IMR-90 (cell line): ENCODE measurements around the gene HDAC10. TPM values are rescaled to one million over a fixed set of nuclear protein-coding genes. Genes with fewer than 3 reads are reported as not detected.

Source experiments
- ATAC-seq: fragments of 200-7000 bp; cut with Tn5 transposase; 2 replicates; pipeline ENCODE4 v1.9.1; 2020; ENCODE audit warnings: low read depth, mild to moderate bottlenecking, moderate library complexity
- BruUV-seq: library from RNA; stranded (reverse); fragments of 400-500 nt; replicated peaks from 2 replicates; lab custom pipeline; 2021; lab: Mats Ljungman, UMichigan
- CTCF ChIA-PET: fragments of 300-600 bp; formaldehyde crosslinking; extraction: SDS; loops from one replicate; lab custom pipeline; 2021; ENCODE audit warnings: antibody characterized with exemption; lab: Yijun Ruan, JAX
- POLR2A ChIA-PET: fragments of 300-600 bp; sonication (Branson Sonifier 250); formaldehyde crosslinking; loops from one replicate; lab custom pipeline; 2022; ENCODE audit warnings: antibody characterized with exemption; ENCODE audit not compliant: unreplicated experiment; lab: Charles Lee
- DNase-seq: peaks from one replicate; pipeline ENCODE4 v3.0.0; 2013
- H2AFZ ChIP-seq: replicated peaks from 2 replicates; pipeline ENCODE3; 2013; ENCODE audit warnings: low read length, mild to moderate bottlenecking; ENCODE audit not compliant: poor library complexity
- H2AK5ac ChIP-seq: 2 replicates; pipeline ENCODE4 v1.6.1; 2013; ENCODE audit warnings: low read depth, low read length, inconsistent platforms
- H2AK9ac ChIP-seq: replicated peaks from 2 replicates; pipeline ENCODE3; 2013; ENCODE audit warnings: mild to moderate bottlenecking, low read depth, low read length, moderate library complexity; ENCODE audit not compliant: poor library complexity
- H2BK120ac ChIP-seq: 2 replicates; pipeline ENCODE4 v1.6.1; 2013; ENCODE audit warnings: low read depth, low read length, inconsistent platforms
- H2BK15ac ChIP-seq: 3 replicates; pipeline ENCODE4 v1.6.1; 2013; ENCODE audit warnings: low read depth, low read length, inconsistent platforms
- H2BK20ac ChIP-seq: 2 replicates; pipeline ENCODE4 v1.6.1; 2013; ENCODE audit warnings: low read depth, mild to moderate bottlenecking, inconsistent platforms, low read length, moderate library complexity
- H2BK5ac ChIP-seq: 2 replicates; pipeline ENCODE4 v1.6.1; 2013; ENCODE audit warnings: mild to moderate bottlenecking, low read depth, low read length, inconsistent platforms; ENCODE audit not compliant: poor library complexity, severe bottlenecking
- H3K14ac ChIP-seq: replicated peaks from 2 replicates; pipeline ENCODE4 v1.6.1; 2013; ENCODE audit warnings: low read depth, low read length, inconsistent platforms
- H3K18ac ChIP-seq: 2 replicates; pipeline ENCODE4 v1.6.1; 2013; ENCODE audit warnings: low read depth, low read length, control low read depth
- H3K23ac ChIP-seq: 2 replicates; pipeline ENCODE4 v1.6.1; 2013; ENCODE audit warnings: low read depth, low read length, inconsistent platforms
- H3K27ac ChIP-seq: 2 replicates; pipeline ENCODE4 v1.5.1; 2013; ENCODE audit warnings: mild to moderate bottlenecking, control low read depth, low read length; ENCODE audit not compliant: insufficient read depth
- H3K27me3 ChIP-seq: 2 replicates; pipeline ENCODE4 v1.6.1; 2013; ENCODE audit warnings: low read length; ENCODE audit not compliant: control insufficient read depth, insufficient read depth
- H3K36me3 ChIP-seq: 2 replicates; pipeline ENCODE4 v1.6.1; 2013; ENCODE audit warnings: low read length, mixed read lengths; ENCODE audit not compliant: control insufficient read depth, insufficient read depth
- H3K4ac ChIP-seq: 2 replicates; pipeline ENCODE4 v1.6.1; 2013; ENCODE audit warnings: low read depth, low read length, inconsistent platforms
- H3K4me1 ChIP-seq: 2 replicates; pipeline ENCODE4 v1.6.1; 2013; ENCODE audit warnings: low read length, mixed read lengths; ENCODE audit not compliant: control insufficient read depth, insufficient read depth
- H3K4me2 ChIP-seq: 2 replicates; pipeline ENCODE4 v1.6.1; 2013; ENCODE audit warnings: low read depth, mild to moderate bottlenecking, control low read depth, low read length, moderate library complexity
- H3K4me3 ChIP-seq: 2 replicates; pipeline ENCODE4 v1.5.1; 2013; ENCODE audit warnings: low read depth, mild to moderate bottlenecking, control low read depth, low read length, moderate library complexity; ENCODE audit not compliant: insufficient read depth
- H3K56ac ChIP-seq: 2 replicates; pipeline ENCODE4 v1.6.1; 2013; ENCODE audit warnings: low read length, inconsistent platforms; ENCODE audit not compliant: insufficient read depth; ENCODE audit errors: extremely low read depth
- H3K79me1 ChIP-seq, 2 experiments: 2 replicates each; pipeline ENCODE4 v1.6.1; 2013; ENCODE audit warnings: low read length in 2 of 2, inconsistent platforms in 1 of 2, low read depth in 1 of 2
- H3K9ac ChIP-seq: 2 replicates; pipeline ENCODE4 v1.6.1; 2013; ENCODE audit warnings: low read depth, low read length, control low read depth
- H3K9me1 ChIP-seq: 2 replicates; pipeline ENCODE4 v1.6.1; 2013; ENCODE audit warnings: low read length, inconsistent platforms; ENCODE audit not compliant: insufficient read depth
- H3K9me3 ChIP-seq: 2 replicates; pipeline ENCODE4 v1.6.1; 2013; ENCODE audit warnings: low read length; ENCODE audit not compliant: control insufficient read depth, insufficient read depth
- H4K20me1 ChIP-seq: 2 replicates; pipeline ENCODE4 v1.6.1; 2013; ENCODE audit warnings: low read length, inconsistent platforms; ENCODE audit not compliant: insufficient read depth
- H4K5ac ChIP-seq: 2 replicates; pipeline ENCODE4 v1.6.1; 2013; ENCODE audit warnings: mild to moderate bottlenecking, low read depth, low read length, control low read depth
- H4K8ac ChIP-seq, 2 experiments: 2 replicates each; pipeline ENCODE4 v1.6.1; 2013; ENCODE audit warnings: low read depth in 2 of 2, low read length in 2 of 2, control low read depth in 1 of 2, inconsistent platforms in 1 of 2
- H4K91ac ChIP-seq: 2 replicates; pipeline ENCODE4 v1.6.1; 2013; ENCODE audit warnings: low read depth, low read length, inconsistent platforms; ENCODE audit not compliant: insufficient read depth
- BHLHE40 ChIP-seq: fragments of 150-350 bp; IDR thresholded peaks from 2 replicates; pipeline ENCODE4 v1.6.1; 2016; ENCODE audit warnings: mild to moderate bottlenecking, low read depth, low read length
- CEBPB ChIP-seq: IDR thresholded peaks from 2 replicates; pipeline ENCODE4 v1.6.1; 2012; ENCODE audit warnings: low read depth, low read length, improper control_type of control experiment
- FOS ChIP-seq: fragments of 150-350 bp; IDR thresholded peaks from 2 replicates; pipeline ENCODE4 v1.6.1; 2016; ENCODE audit warnings: low read depth, low read length
- MAFK ChIP-seq: IDR thresholded peaks from 2 replicates; pipeline ENCODE4 v1.6.1; 2012; ENCODE audit warnings: low read depth, low read length, improper control_type of control experiment
- MAZ ChIP-seq: IDR thresholded peaks from 2 replicates; pipeline ENCODE4 v1.6.1; 2012; ENCODE audit warnings: low read depth, mild to moderate bottlenecking, low read length, improper control_type of control experiment, moderate library complexity, borderline replicate concordance
- MXI1 ChIP-seq: IDR thresholded peaks from 2 replicates; pipeline ENCODE4 v1.6.1; 2012; ENCODE audit warnings: low read depth, mild to moderate bottlenecking, low read length, moderate library complexity, borderline replicate concordance
- NFE2L2 ChIP-seq: fragments of 150-350 bp; IDR thresholded peaks from 2 replicates; pipeline ENCODE4 v1.6.1; 2016; ENCODE audit warnings: low read depth, mild to moderate bottlenecking, low read length
- POLR2A ChIP-seq: IDR thresholded peaks from 2 replicates; pipeline ENCODE4 v1.6.1; 2012; ENCODE audit warnings: mild to moderate bottlenecking, low read depth, low read length
- RAD21 ChIP-seq: IDR thresholded peaks from 2 replicates; pipeline ENCODE4 v1.6.1; 2012; ENCODE audit warnings: low read length, improper control_type of control experiment
- SMC3 ChIP-seq: fragments of 150-350 bp; IDR thresholded peaks from 2 replicates; pipeline ENCODE4 v1.6.1; 2016; ENCODE audit warnings: low read depth, mild to moderate bottlenecking, antibody characterized with exemption, low read length, moderate library complexity
- WGBS, 2 experiments: methylation state at CpG; one replicate each; pipeline versions ENCODE4 v1.1.5 to v1.1.7; 2013; ENCODE audit warnings: missing lambda C conversion rate in 2 of 2; ENCODE audit not compliant: insufficient read length in 1 of 2; ENCODE audit errors: extremely low coverage in 2 of 2; 5-methylcytosine and 5-hydroxymethylcytosine counted together
- dilution Hi-C: fragments of 300-500 bp; cut with HindIII; formaldehyde crosslinking; loops from one replicate; pipeline ENCODE4 v1.14.3; 2018; ENCODE audit warnings: low sequenced_read_pairs; ENCODE audit not compliant: unreplicated experiment
- in situ Hi-C: fragments of 300-500 bp; cut with MboI; formaldehyde crosslinking; loops from 3 replicates; pipeline ENCODE4 v1.14.3; 2019; ENCODE audit warnings: low sequenced_read_pairs, inconsistent platforms, mixed read lengths
- intact Hi-C: fragments of 100-400 bp; cut with micrococcal nuclease; formaldehyde crosslinking; loops from 2 replicates; pipeline ENCODE4 v1.10.0; 2022
- polyA plus RNA-seq, 3 experiments: library from polyadenylated mRNA; depleted of rRNA; stranded (reverse); fragments of >200 nt; gene quantifications; 2 replicates each; pipeline ENCODE4 v1.2.3, GENCODE V29; 2012; ENCODE audit warnings: low replicate concordance in 1 of 3
- total RNA-seq: library from RNA; depleted of rRNA; stranded (reverse); fragments of >200 nt; gene quantifications from 2 replicates; pipeline ENCODE4 v1.2.3, GENCODE V29; 2012
- TF ChIP-seq, protein P1 (sequence below): conservative IDR thresholded peaks from 2 replicates; pipeline ENCODE4 v1.5.1; 2012; ENCODE audit warnings: mild to moderate bottlenecking, low read depth, low read length, improper control_type of control experiment
- TF ChIP-seq, protein P2 (sequence below): fragments of 150-350 bp; IDR thresholded peaks from 2 replicates; pipeline ENCODE4 v1.6.1; 2017; ENCODE audit warnings: mild to moderate bottlenecking, antibody characterized with exemption, low read length, low read depth
- TF ChIP-seq, protein P3 (sequence below): fragments of 150-350 bp; IDR thresholded peaks from 2 replicates; pipeline ENCODE4 v1.6.1; 2016; ENCODE audit warnings: low read depth, mild to moderate bottlenecking, low read length, moderate library complexity, borderline replicate concordance

The HDAC10 gene
- total and polyA plus RNA-seq, 2 of the 4 experiments (the other 2 are of a cell fraction), result 3.9 to 35.7 TPM

DNA sequence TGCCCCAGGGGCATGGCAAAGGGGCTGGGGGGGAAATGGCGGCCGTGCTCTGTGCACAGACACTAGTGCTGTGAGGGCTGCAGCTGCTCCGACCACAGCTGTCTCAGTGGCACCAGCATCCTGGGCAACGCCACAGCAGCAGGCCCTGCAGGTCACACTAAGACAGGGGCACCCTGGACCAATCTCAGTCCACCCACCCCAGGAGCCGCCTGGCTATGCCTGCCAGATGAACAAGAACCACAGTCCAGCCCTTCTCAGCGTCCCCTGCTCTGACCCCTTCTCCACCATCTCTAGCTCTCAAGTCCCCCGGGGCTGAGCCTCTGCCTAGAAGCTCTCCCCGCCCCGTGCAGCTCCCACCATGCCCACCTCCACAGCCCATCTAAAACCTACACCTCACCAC is 22.7 kb downstream of the HDAC10 start:
- H3K4me3 ChIP-seq, result no peak overlapping the region
- dilution Hi-C loops, result no loop called here

More for the DNA sequence above, 22.7 kb downstream of the HDAC10 start:
- no peak for TF ChIP-seq SMC3
- TF ChIP-seq, protein P1, sequence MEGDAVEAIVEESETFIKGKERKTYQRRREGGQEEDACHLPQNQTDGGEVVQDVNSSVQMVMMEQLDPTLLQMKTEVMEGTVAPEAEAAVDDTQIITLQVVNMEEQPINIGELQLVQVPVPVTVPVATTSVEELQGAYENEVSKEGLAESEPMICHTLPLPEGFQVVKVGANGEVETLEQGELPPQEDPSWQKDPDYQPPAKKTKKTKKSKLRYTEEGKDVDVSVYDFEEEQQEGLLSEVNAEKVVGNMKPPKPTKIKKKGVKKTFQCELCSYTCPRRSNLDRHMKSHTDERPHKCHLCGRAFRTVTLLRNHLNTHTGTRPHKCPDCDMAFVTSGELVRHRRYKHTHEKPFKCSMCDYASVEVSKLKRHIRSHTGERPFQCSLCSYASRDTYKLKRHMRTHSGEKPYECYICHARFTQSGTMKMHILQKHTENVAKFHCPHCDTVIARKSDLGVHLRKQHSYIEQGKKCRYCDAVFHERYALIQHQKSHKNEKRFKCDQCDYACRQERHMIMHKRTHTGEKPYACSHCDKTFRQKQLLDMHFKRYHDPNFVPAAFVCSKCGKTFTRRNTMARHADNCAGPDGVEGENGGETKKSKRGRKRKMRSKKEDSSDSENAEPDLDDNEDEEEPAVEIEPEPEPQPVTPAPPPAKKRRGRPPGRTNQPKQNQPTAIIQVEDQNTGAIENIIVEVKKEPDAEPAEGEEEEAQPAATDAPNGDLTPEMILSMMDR, result no peak
- TF ChIP-seq MXI1, result no peak
- TF ChIP-seq MAFK, result no peak
- TF ChIP-seq MAZ, result no peak
- TF ChIP-seq, protein P2, sequence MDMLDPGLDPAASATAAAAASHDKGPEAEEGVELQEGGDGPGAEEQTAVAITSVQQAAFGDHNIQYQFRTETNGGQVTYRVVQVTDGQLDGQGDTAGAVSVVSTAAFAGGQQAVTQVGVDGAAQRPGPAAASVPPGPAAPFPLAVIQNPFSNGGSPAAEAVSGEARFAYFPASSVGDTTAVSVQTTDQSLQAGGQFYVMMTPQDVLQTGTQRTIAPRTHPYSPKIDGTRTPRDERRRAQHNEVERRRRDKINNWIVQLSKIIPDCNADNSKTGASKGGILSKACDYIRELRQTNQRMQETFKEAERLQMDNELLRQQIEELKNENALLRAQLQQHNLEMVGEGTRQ, result no peak
- TF ChIP-seq NFE2L2, result no peak
- TF ChIP-seq RAD21, result no peak
- no peak for TF ChIP-seq CEBPB
- no peak for TF ChIP-seq FOS
- no peak for TF ChIP-seq POLR2A
- TF ChIP-seq, protein P3, sequence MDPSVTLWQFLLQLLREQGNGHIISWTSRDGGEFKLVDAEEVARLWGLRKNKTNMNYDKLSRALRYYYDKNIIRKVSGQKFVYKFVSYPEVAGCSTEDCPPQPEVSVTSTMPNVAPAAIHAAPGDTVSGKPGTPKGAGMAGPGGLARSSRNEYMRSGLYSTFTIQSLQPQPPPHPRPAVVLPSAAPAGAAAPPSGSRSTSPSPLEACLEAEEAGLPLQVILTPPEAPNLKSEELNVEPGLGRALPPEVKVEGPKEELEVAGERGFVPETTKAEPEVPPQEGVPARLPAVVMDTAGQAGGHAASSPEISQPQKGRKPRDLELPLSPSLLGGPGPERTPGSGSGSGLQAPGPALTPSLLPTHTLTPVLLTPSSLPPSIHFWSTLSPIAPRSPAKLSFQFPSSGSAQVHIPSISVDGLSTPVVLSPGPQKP, result no peak
- TF ChIP-seq BHLHE40, result no peak
- H3K27me3 ChIP-seq, result no peaks in the 10 kb centered on the region
- no peaks in the 10 kb centered on the region for H3K4me1 ChIP-seq
- CTCF ChIA-PET, result interaction anchor here (1.6 kb wide), 1 partner anchor 12 kb away, joined by 4 read pairs; no protein-coding TSS in a partner anchor
- no peak overlapping the region for H3K9ac ChIP-seq
- ATAC-seq, result no peak
- peaks cover 52% of the 10 kb centered on the region for H3K36me3 ChIP-seq
- POLR2A ChIA-PET, result no interaction called here
- H3K9me3 ChIP-seq, result no peaks in the 10 kb centered on the region
- H3K79me1 ChIP-seq, result peaks cover 0 to 19% of the 10 kb centered on the region in 2 experiments; a peak in 2 of 4 replicates
- peaks cover under 1% of the 10 kb centered on the region; the same call in 1 of the 2 replicates for H4K20me1 ChIP-seq
- H2BK15ac ChIP-seq, result no peak overlapping the region
- H3K4me2 ChIP-seq, result no peak overlapping the region
- no peak overlapping the region for H2AFZ ChIP-seq
- no peaks in the 10 kb centered on the region for H3K9me1 ChIP-seq
- in situ Hi-C loops (no loop called here), intact Hi-C loops (no loop called here)
- H4K91ac ChIP-seq, result no peak overlapping the region
- H4K5ac ChIP-seq, result no peak overlapping the region
- no peak overlapping the region for H3K14ac ChIP-seq
- H2AK9ac ChIP-seq, result no peak overlapping the region
- no peak overlapping the region for H4K8ac ChIP-seq
- H2BK5ac ChIP-seq, result no peak overlapping the region
- no peak overlapping the region for H2BK120ac ChIP-seq
- H3K4ac ChIP-seq, result no peak overlapping the region
- H2AK5ac ChIP-seq, result no peak overlapping the region
- no peak overlapping the region for H3K27ac ChIP-seq
- 97% methylated on average over 6 of the region's 9 CpGs; no CpG with 5 or more reads in 1 of the 2 experiments for WGBS, 2 experiments
- BruUV-seq, result no TSS peak
- H3K56ac ChIP-seq, result no peak overlapping the region
- H2BK20ac ChIP-seq, result no peak overlapping the region
- no peak overlapping the region for H3K23ac ChIP-seq
- no peak for DNase-seq
- no peak overlapping the region for H3K18ac ChIP-seq
